ENCODE measurements around the gene NPAS3.

NPAS3 gene

DNA sequence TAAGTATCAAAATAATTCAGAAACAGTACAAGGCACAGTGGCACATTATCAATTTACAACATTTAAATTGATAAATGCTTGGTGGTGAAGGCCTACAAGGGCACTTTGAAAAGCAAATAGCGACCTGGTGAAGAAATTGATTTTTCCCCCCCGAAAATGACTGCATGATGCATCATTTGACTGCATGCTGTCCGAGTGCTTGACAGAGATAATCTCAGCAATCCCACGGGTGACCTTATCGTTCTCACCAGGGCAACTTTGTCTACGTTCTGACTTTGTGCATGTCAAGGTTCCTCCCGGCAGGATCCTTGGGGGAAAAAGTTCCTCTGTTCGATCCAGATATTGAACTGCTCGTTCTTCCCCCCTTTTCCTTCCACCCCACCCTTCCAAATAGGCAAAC, 627.4 kb downstream of the NPAS3 start:
- TF ChIP-seq, protein P1, sequence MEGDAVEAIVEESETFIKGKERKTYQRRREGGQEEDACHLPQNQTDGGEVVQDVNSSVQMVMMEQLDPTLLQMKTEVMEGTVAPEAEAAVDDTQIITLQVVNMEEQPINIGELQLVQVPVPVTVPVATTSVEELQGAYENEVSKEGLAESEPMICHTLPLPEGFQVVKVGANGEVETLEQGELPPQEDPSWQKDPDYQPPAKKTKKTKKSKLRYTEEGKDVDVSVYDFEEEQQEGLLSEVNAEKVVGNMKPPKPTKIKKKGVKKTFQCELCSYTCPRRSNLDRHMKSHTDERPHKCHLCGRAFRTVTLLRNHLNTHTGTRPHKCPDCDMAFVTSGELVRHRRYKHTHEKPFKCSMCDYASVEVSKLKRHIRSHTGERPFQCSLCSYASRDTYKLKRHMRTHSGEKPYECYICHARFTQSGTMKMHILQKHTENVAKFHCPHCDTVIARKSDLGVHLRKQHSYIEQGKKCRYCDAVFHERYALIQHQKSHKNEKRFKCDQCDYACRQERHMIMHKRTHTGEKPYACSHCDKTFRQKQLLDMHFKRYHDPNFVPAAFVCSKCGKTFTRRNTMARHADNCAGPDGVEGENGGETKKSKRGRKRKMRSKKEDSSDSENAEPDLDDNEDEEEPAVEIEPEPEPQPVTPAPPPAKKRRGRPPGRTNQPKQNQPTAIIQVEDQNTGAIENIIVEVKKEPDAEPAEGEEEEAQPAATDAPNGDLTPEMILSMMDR (IDR thresholded peaks at IDR 0.05; ENCODE audit: insufficient read depth, low read depth, low read length, missing control alignments), result no peak
- no peak for DNase-seq (ENCODE audit: low read depth)
- no peak overlapping the region for H3K4me3 ChIP-seq (ENCODE audit: low read depth, low read length)

DNA sequence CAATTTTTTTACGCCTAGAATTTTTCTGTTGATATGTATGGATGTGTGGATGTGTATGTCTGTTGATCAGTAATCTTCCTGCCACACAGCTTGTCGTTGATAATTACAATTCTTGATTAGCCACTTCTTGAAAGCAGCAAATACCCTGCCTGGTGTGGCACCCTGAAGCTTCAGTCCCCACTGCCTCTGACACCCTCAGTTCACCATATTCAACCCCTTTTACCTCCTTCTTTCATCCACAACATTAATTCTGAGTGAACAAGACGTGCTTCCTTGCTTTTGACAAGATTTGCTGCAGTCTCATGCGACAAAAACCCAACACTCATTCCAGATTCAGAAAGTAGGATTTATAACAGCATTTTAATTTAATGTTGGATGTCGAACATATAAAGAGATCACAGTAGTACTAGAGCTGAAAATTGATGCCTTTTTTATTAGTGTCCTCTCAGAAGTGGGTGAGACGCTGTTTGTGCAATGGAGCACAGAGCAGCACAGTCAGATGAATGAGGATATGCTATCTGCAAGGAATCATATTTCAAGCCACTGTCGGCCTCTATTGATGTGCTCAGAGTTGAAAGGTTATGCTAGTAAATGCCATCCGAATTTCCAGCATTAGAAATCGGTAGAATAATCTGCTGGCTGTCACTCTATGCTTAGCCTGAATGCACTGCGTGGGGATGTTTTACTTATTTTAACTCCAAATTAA, 628.5 kb downstream of the NPAS3 start:
- TF ChIP-seq, protein P1 (IDR thresholded peaks at IDR 0.05; ENCODE audit: insufficient read depth, low read depth, low read length, missing control alignments), result no peak
- no peak for DNase-seq (ENCODE audit: low read depth)
- no peak overlapping the region for H3K4me3 ChIP-seq (ENCODE audit: low read depth, low read length)

DNA sequence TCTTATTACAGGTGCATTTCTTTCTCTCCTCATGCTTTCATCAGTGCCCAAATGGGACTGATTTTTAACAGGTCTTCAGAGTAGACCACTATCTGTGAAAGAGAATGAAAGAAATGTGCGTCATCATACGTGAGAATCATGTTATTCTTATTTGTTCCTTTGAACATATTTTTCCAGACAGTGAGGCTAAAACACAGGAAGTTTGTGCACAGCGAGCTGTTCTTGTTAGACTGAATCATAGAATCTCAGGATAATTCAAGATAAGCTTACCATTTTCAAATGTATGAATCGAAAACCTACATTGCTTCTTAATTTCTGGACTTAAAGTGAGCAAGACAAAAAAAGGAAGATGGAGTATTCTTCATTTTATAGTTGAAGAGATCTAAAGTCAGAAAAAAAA, 629.1 kb downstream of the NPAS3 start:
- no peak for DNase-seq (ENCODE audit: low read depth)
- H3K4me3 ChIP-seq (ENCODE audit: low read depth, low read length), result no peak overlapping the region
- TF ChIP-seq, protein P1 (IDR thresholded peaks at IDR 0.05; ENCODE audit: insufficient read depth, low read depth, low read length, missing control alignments), result no peak

DNA sequence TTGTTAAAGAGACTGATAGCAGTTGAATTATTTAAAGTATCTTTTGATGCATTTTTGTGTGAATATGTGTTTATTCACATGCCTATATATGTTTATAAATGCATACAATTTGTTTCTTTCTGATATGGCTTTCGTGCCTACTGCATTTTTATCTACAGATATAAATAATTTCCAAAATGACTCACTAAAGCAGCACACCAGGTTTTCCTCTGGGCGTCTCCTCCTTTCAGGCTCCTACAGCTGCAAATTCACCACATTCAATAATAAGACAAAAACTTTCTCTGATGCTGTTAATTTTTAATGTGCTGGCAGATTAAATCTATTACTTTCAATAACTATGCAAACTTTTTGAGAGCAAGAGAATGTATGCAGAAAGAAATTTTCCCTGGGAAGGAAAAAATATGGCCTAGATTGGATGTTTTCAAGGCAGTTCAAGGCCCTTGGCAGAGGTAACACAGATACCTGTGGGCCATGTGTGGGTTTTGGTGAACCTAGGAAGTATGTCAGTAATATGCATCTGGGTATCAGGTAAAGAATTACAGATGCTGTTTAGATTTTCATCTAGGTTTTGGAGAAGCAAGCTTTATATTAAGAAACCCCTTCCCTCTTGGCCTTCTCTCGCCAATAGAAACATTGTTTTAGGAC, 630.4 kb downstream of the NPAS3 start:
- DNase-seq (ENCODE audit: low read depth), result no peak
- TF ChIP-seq, protein P1 (IDR thresholded peaks at IDR 0.05; ENCODE audit: insufficient read depth, low read depth, low read length, missing control alignments), result no peak
- H3K4me3 ChIP-seq (ENCODE audit: low read depth, low read length), result no peak overlapping the region

DNA sequence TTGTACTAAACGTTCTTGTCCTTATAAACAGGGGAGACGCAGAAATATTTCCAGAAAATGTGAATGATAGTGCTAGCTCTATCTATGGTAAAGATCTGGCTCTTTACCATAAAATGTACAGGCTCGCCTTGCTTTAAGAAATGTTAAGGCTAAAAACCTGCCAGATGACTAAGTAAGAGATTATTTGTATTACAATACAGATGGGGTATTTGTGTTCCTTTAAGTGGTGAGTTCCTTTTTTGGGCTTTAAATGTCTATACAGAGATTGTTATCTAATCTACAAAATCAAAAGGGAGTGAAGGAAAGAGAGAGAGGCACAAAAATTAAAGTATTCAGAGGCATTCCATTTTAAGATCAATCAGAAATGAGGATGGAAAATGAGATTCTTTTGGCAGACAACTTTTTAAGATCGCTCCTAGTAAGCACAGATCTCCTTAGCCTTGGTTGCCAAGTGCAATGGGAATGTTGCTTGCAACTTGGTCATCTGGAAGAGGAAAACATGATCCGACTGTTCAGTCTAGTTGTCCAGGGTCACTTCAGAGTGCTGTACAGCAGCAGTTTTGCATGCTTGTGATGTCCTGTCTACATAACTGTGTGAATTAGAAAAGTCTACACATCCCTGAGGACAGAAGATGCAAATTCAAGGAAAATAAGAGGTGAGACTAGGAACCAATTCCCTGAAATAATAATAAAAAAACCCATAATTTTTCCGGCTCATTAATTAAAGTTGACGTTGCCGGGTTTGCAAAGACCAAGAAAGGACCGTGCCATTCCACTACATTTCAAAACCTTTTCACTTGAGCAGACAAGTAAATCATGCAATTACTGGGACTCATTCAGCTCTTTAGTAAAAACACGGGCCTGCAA, 631.4 kb downstream of the NPAS3 start:
- no peak overlapping the region for H3K4me3 ChIP-seq (ENCODE audit: low read depth, low read length)
- no peak for DNase-seq (ENCODE audit: low read depth)
- TF ChIP-seq, protein P1 (IDR thresholded peaks at IDR 0.05; ENCODE audit: insufficient read depth, low read depth, low read length, missing control alignments), result no peak

DNA sequence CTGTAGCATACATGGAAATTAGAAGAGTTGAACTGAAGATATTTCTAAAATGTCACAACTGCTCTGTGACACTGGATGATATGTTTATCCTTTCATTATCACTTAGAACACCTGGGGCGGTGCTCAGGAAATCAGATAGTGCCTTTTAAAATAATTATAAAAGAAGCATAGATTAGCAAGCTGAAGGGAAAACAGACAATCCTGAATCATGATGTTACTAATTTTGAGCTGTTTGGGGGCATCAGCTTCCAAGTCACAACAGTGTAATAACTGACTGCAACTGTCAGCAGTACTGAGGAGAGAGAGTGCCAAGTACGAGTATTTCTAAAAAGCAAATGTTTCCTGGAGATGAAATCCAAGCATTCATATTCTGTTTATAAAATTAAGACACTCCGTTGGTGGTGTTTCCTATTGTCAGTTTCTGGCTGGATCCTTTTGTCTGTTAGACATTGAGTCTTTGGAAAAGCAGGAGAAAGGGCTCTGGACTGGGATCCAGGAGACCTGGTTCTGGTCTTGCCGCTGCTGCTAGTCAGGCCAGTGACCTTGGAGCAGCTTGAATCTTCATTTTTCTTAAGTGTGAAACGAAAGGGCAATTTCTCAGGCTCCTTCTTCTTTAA, 632.1 kb downstream of the NPAS3 start:
- H3K4me3 ChIP-seq (ENCODE audit: low read depth, low read length), result no peak overlapping the region
- DNase-seq (ENCODE audit: low read depth), result no peak
- TF ChIP-seq, protein P1 (IDR thresholded peaks at IDR 0.05; ENCODE audit: insufficient read depth, low read depth, low read length, missing control alignments), result no peak
